ENCODE results near the gene LGR5.
"Not testable (repeated sequence)": the region's sequence is repeated elsewhere in the genome, so short reads cannot be mapped to it uniquely, and the experiment has no call there.

LGR5 gene

DNA sequence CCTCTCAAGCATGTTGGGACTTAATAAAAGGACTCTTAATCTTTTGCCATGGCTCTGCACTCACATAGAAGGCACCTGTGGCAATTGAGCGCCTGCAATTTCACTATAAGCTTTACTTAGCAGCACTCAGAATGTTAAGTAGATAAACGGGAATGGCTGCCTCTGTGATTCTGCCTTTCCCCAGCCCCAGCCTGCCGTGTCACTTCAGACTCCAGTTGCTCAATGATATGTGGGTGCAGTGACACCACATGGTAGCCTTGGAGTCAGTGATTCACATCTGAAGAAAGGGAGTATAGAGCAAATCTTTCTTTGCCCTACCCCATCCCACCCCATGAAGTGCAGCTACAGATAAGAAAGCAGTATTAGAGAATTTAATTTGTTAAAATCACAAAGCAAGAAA lies 127.9 kb downstream of the LGR5 start:
- Histone ChIP-seq H4K20me1 (ENCODE audit: insufficient read depth, low read length) (no peaks in the 10 kb centered on the region), H3K27me3 (ENCODE audit: insufficient read depth, low read length, poor library complexity) (no peaks in the 10 kb centered on the region), H3K36me3 (ENCODE audit: insufficient read depth, low read length) (no peaks in the 10 kb centered on the region), H3K9me3 (ENCODE audit: insufficient read depth, low read length, severe bottlenecking) (no peaks in the 10 kb centered on the region), H3K4me1 (ENCODE audit: insufficient read depth, low read length) (no peaks in the 10 kb centered on the region), H3K4me3 (ENCODE audit: low read depth in 1 of 2, low read length in 2 of 2) (no peak overlapping the region), H3K27ac (ENCODE audit: low read length) (no peak overlapping the region), H3K79me2 (ENCODE audit: insufficient read depth, low read length) (no peaks in the 10 kb centered on the region), H2AFZ (ENCODE audit: low read depth, low read length) (no peak overlapping the region), H3K4me2 (ENCODE audit: insufficient read depth, low read length) (no peak overlapping the region), H3K9ac (ENCODE audit: low read depth, low read length) (no peak overlapping the region)
- no peak for DNase-seq
- ATAC-seq (ENCODE audit: insufficient read depth, low read depth), result no peak
- TF ChIP-seq EZH2 (IDR thresholded peaks at IDR 0.05; ENCODE audit: borderline replicate concordance, low read depth, low read length, severe bottlenecking), result no peak
- TF ChIP-seq, protein P1, sequence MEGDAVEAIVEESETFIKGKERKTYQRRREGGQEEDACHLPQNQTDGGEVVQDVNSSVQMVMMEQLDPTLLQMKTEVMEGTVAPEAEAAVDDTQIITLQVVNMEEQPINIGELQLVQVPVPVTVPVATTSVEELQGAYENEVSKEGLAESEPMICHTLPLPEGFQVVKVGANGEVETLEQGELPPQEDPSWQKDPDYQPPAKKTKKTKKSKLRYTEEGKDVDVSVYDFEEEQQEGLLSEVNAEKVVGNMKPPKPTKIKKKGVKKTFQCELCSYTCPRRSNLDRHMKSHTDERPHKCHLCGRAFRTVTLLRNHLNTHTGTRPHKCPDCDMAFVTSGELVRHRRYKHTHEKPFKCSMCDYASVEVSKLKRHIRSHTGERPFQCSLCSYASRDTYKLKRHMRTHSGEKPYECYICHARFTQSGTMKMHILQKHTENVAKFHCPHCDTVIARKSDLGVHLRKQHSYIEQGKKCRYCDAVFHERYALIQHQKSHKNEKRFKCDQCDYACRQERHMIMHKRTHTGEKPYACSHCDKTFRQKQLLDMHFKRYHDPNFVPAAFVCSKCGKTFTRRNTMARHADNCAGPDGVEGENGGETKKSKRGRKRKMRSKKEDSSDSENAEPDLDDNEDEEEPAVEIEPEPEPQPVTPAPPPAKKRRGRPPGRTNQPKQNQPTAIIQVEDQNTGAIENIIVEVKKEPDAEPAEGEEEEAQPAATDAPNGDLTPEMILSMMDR (IDR thresholded peaks at IDR 0.05; ENCODE audit: borderline replicate concordance, extremely low read depth, low read length, poor library complexity, severe bottlenecking), result no peak

DNA sequence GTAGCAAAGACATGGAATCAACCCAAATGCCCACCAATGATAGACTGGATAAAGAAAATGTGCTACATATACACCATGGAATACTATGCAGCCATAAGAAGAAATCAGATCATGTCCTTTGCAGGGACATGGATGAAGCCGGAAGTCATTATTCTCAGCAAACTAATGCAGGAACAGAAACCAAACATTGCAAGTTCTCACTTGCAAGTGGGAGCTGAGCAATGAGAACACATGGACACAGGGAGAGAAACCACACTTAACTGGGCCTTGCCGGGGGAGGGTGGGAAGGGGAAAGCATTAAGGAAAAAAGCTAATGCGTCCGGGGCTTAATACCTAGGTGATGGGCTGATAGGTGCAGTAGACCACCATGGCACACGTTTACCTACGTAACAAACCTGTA lies 130.3 kb downstream of the LGR5 start:
- H3K4me3 ChIP-seq (ENCODE audit: low read depth in 1 of 2, low read length in 2 of 2); H3K9ac ChIP-seq (ENCODE audit: low read depth, low read length); H3K36me3 ChIP-seq (ENCODE audit: insufficient read depth, low read length); ATAC-seq (ENCODE audit: insufficient read depth, low read depth); DNase-seq; H3K79me2 ChIP-seq (ENCODE audit: insufficient read depth, low read length); H3K27ac ChIP-seq (ENCODE audit: low read length); H3K4me1 ChIP-seq (ENCODE audit: insufficient read depth, low read length); H2AFZ ChIP-seq (ENCODE audit: low read depth, low read length); H4K20me1 ChIP-seq (ENCODE audit: insufficient read depth, low read length); H3K4me2 ChIP-seq (ENCODE audit: insufficient read depth, low read length); H3K27me3 ChIP-seq (ENCODE audit: insufficient read depth, low read length, poor library complexity); H3K9me3 ChIP-seq (ENCODE audit: insufficient read depth, low read length, severe bottlenecking): not testable (repeated sequence)

DNA sequence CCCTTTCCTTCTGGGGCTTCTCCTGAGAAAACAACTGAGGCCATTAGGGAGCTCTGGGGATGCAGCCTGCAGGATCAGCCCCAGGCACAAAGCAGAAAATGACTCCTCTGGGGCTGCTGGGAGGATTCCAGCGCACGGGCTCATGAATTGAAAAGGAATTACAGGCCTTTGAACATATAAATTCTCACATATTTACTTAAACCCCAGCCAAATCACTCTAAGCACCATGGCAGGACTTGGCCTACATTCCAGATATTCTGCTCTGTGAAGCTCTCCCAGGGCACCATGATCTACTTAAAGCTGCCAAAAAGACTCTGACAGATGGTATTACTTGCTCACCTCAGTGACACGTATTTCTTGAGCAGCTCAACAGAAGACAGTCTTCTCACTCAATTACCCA lies 136.9 kb downstream of the LGR5 start:
- ATAC-seq (ENCODE audit: insufficient read depth, low read depth) (no peak), DNase-seq (no peak)
- Histone ChIP-seq H3K27me3 (ENCODE audit: insufficient read depth, low read length, poor library complexity) (peaks cover 2% of the 10 kb centered on the region), H3K79me2 (ENCODE audit: insufficient read depth, low read length) (no peaks in the 10 kb centered on the region), H3K27ac (ENCODE audit: low read length) (no peak overlapping the region), H3K9me3 (ENCODE audit: insufficient read depth, low read length, severe bottlenecking) (no peaks in the 10 kb centered on the region), H3K4me1 (ENCODE audit: insufficient read depth, low read length) (no peaks in the 10 kb centered on the region), H3K9ac (ENCODE audit: low read depth, low read length) (no peak overlapping the region), H3K36me3 (ENCODE audit: insufficient read depth, low read length) (no peaks in the 10 kb centered on the region), H3K4me3 (ENCODE audit: low read depth in 1 of 2, low read length in 2 of 2) (no peak overlapping the region), H2AFZ (ENCODE audit: low read depth, low read length) (no peak overlapping the region), H4K20me1 (ENCODE audit: insufficient read depth, low read length) (no peaks in the 10 kb centered on the region), H3K4me2 (ENCODE audit: insufficient read depth, low read length) (no peak overlapping the region)
- TF ChIP-seq, protein P1 (IDR thresholded peaks at IDR 0.05; ENCODE audit: borderline replicate concordance, extremely low read depth, low read length, poor library complexity, severe bottlenecking), result no peak
- TF ChIP-seq EZH2 (IDR thresholded peaks at IDR 0.05; ENCODE audit: borderline replicate concordance, low read depth, low read length, severe bottlenecking), result no peak

DNA sequence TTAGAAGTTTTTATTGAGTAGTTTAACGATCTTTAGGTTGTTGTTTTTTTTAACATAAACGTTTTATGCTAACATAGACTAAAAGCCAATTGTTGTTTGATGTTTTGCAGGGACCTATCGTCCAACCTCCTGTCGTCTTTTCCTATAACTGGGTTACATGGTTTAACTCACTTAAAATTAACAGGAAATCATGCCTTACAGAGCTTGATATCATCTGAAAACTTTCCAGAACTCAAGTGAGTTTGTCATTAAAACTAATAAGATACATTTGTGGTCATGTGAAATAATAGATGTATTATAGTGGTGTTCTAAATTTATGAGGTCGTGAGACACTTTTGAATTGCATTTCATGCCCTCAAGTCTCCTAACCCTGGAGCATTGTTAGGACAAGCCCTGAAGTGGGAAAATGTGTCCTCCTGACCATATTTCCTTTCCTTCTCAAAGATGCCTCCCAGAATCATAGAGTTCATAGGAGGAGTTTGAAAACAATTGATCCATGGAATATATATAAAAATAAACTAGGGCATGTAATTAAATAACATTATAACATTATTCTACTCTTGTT lies 139.2 kb downstream of the LGR5 start:
- TF ChIP-seq, protein P1 (IDR thresholded peaks at IDR 0.05; ENCODE audit: borderline replicate concordance, extremely low read depth, low read length, poor library complexity, severe bottlenecking), result no peak
- no peak for TF ChIP-seq EZH2 (IDR thresholded peaks at IDR 0.05; ENCODE audit: borderline replicate concordance, low read depth, low read length, severe bottlenecking)
- Histone ChIP-seq H3K9ac (ENCODE audit: low read depth, low read length) (no peak overlapping the region), H3K27ac (ENCODE audit: low read length) (no peak overlapping the region), H3K79me2 (ENCODE audit: insufficient read depth, low read length) (no peaks in the 10 kb centered on the region), H4K20me1 (ENCODE audit: insufficient read depth, low read length) (no peaks in the 10 kb centered on the region), H3K4me1 (ENCODE audit: insufficient read depth, low read length) (no peaks in the 10 kb centered on the region), H2AFZ (ENCODE audit: low read depth, low read length) (no peak overlapping the region), H3K36me3 (ENCODE audit: insufficient read depth, low read length) (no peaks in the 10 kb centered on the region), H3K4me3 (ENCODE audit: low read depth in 1 of 2, low read length in 2 of 2) (no peak overlapping the region), H3K4me2 (ENCODE audit: insufficient read depth, low read length) (no peak overlapping the region), H3K27me3 (ENCODE audit: insufficient read depth, low read length, poor library complexity) (peaks cover 2% of the 10 kb centered on the region), H3K9me3 (ENCODE audit: insufficient read depth, low read length, severe bottlenecking) (no peaks in the 10 kb centered on the region)
- ATAC-seq (ENCODE audit: insufficient read depth, low read depth) (no peak), DNase-seq (no peak)

All from DND-41 (cell line).